ENCODE measurements around the gene MRPS14. TPM values are rescaled to one million over a fixed set of nuclear protein-coding genes. Genes with fewer than 3 reads are reported as not detected.
A peak's percentile ranks its signal among the peaks of the same experiment; 100 is the strongest.

Gene MRPS14
- total RNA-seq, 1 donor, result 13.5 TPM

DNA sequence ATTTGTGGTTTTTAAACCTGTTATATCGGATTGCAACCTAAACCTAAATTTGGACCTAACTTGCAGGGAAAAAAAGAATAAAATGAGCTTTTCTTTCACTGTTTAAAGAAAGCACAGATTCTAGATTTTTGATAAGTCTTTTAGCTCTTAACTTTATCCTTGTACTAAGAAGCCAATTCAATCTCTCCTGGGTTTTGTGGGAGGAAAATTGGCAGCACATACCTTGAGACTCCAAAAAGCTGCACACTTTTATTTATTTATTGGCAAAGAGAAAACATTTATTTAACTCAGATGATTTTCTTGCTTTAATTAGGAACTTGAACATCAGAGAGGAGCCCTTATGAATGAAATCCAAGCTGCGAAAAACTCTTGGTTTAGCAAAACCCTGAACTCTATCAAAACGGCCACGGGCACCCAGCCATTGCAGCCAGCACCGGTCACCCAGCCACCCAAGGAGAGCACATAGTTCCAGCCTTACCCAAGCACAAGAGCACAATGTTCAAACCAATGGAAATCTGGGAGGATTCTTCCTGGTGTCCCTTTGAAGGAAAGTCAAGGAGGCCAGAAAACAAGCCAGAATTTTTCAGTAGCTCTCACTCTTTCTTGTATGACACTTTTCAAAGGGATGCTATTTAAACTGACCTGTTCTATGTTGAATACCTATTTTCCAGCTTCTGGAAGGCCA, 33.5 kb downstream of the MRPS14 start:
- no peak for DNase-seq (ENCODE audit: low read depth in 2 of 3, low spot score in 2 of 3)

GRCh38 chr1:174988986-174989385, 34.2 kb downstream of the MRPS14 start:
- DNase-seq (ENCODE audit: low read depth in 2 of 3, low spot score in 2 of 3), result no peak

- DNase-seq (ENCODE audit: low read depth in 2 of 3, low spot score in 2 of 3), result no peak
These were observed 34.7 kb downstream of the MRPS14 start for GRCh38 chr1:174988539-174988938.

DNA sequence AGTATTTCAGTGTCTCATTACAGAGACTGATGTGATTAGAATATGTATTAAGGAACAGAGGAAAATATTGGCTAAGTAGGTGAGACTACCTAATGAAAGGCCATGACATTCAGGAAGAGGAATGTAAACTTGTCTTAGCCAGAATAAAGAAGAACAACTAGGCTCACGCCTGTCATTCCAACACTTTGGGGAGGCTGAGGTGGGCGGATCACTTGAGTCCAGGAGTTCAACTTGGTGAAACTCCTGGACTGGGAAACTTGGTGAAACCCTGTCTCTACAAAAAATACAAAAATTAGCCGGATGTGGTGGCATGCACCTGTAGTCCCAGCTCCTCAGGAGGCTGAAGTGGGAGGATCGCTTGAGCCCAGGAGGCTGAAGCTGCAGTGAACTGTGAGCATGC, 38.3 kb downstream of the MRPS14 start:
- no peak for DNase-seq (ENCODE audit: low read depth in 2 of 3, low spot score in 2 of 3)

DNA sequence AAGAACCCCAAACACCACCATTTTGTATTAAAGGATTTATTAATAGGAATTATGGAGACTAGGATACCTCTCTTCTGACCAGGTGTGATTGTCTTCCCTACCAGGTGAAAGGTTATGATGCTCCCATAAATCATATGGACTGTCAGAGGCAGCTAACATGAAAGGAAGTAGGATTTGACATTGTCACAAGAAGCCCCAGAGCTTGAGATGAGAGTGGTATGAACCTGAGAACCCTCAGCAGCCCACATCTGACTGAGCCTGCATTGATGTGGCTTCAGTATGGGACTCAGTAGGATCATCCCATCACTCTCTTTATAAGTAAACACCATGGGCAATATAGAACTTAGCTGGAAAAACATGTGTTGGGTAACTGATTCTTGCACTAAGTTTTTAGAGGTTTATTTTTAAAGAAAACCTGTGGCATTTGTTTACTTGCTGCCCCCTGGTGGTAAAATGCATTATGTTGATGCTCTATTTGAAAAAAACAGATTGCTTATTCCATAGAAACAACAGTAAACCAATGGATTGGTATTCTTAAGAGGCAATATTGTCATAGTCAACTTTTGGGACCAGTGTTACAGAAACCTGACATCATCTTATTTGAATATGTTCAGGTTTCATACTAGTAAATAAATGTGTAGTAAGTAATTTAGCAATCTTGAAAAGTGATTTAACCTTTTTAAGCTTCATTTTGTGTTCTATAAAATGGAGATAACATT, 40.1 kb downstream of the MRPS14 start:
- peak in 2 of 3 donors; percentile 44 to 83 for DNase-seq (ENCODE audit: low read depth in 2 of 3, low spot score in 2 of 3)

DNA sequence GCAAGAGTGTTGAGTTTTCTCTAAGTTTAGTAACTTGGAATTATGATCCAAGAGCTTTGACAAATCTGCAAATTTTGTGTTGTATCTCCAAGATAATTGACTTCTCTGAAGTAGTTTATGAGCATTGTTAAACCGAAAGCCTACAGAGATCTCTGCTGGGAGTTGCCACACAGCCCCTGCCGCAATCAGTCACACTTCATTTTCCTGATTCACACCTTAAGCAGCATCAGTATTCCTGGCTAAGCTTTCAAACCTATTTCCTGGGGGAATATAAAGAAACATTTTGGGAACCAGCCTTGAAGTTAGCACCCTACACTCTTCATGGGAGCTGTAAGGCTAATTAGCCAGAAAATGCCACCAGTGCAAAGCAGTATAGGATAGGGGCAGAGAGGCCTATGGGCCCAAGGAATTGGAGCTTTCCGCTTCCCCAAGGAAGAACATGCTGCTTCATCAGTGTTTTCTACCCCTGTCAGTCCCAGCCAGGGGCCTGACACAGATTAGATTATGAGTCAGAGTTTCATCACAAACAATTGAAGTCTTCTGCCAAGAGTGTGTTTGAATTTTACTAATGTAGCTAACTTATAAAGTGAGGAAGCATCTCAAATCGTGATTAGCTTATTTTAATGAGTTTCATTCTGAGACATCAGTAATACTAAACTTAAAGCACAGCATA, 46.7 kb downstream of the MRPS14 start:
- DNase-seq (ENCODE audit: low read depth in 2 of 3, low spot score in 2 of 3), result no peak

DNA sequence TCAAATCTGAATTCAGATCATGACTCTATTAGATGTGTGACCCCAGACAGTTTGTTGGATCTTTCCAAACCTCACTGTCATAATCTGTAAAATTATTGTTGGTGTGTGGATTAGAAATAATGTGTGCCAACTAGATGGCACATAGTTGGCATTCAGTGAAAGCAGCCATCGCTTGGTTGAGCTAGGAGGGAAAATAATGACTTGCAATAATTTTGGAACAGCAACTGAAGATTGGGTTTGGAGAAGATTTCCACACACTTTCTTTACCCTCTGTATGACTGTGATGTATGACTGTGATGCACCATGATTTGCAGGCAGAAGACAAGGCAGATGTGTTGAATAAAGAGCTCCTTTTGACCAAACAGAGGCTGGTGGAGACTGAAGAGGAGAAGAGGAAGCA, 47.5 kb downstream of the MRPS14 start:
- no peak for DNase-seq (ENCODE audit: low read depth in 2 of 3, low spot score in 2 of 3)

DNA sequence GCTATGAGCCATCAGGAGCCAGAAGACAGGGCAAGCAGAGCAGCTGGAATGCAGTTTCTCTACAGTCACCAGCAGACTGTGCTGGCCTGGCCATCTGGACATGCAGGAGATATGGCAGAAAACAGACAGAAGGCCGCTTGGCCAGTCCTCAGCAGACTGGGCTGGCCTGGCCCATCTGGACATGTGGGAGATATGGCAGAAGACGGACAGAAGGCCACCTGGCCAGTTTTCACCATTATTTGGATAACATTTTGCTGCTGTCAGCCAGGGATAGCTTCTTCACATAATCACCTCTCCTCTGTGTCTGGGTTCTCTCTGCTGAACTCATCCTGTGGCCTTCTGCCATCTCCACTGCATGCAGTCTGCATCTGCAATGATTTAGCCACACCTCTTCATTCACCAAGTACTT, 48.5 kb downstream of the MRPS14 start:
- no peak for DNase-seq (ENCODE audit: low read depth in 2 of 3, low spot score in 2 of 3)

GRCh38 chr1:174971902-174972301, 51.3 kb downstream of the MRPS14 start:
- no peak for DNase-seq (ENCODE audit: low read depth in 2 of 3, low spot score in 2 of 3)

DNA sequence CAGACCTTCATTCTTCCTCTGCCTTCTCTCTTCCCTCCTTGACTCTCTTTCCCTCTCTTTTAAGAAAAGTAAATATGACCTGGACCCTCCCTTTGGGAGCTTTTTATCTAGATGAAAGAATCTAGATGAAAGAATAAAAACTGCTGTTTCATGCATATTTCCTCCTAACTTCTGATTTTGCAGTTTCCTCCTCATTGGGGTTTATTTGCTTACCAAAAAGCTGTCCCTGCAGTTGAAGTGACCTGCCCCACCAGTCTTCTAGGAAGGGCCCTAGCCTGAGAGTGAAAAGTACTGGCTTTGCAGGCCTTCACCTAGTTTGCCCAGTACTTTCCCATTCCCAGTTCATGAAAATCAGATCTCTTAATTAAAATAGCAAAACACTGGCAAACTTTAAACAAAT, 51.8 kb downstream of the MRPS14 start:
- no peak for DNase-seq (ENCODE audit: low read depth in 2 of 3, low spot score in 2 of 3)

- no peak for DNase-seq (ENCODE audit: low read depth in 2 of 3, low spot score in 2 of 3)
These were observed 53.2 kb downstream of the MRPS14 start for GRCh38 chr1:174969977-174970376.

- DNase-seq (ENCODE audit: low read depth in 2 of 3, low spot score in 2 of 3), result peak in 2 of 3 donors; percentile 48 to 62
These were observed 54.4 kb downstream of the MRPS14 start for GRCh38 chr1:174968750-174969244.

DNA sequence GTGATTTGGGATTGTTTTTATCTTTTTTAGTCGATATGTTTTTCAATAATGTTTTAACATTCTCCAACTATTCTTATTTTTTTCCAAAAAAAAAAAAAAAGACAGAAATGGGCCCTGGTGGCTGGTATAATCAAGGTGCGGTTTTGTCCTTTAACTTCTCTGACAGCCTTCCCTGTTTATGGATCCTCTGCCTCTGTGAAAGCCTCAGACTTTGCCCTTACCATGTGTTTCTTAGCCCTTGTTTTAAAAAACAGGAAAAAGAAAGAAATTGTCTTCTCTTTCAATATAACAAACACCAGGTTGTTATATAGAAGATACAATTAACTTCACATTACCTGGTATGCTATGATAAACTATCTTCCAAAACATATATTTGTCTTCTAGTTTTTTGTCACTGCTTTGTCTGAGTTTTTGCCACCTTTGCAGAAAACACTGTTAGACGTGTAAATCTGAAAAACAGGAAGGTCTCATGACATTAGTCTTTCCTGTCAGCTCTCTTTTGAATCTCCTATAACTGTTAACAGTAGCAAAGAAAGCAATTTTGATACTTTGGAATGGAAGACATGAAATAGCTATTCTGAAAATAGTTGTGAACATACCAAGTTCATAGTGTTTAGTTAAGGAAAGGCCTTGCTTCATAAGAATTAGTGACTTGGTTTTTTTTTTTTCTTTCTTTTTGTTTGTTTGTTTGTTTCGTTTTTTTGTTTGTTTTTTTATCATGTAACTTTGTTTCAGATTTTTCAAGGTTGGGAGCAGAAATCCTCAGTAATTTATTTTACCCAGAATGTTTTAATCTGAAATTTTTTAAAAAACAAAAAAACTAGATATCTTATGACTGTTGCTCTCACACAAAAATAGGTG, 55.1 kb downstream of the MRPS14 start:
- DNase-seq (ENCODE audit: low read depth in 2 of 3, low spot score in 2 of 3), result peak in 1 of 3 donors; percentile 37

GRCh38 chr1:174966008-174966572, 57.1 kb downstream of the MRPS14 start:
- DNase-seq (ENCODE audit: low read depth in 2 of 3, low spot score in 2 of 3), result no peak

- DNase-seq (ENCODE audit: low read depth in 2 of 3, low spot score in 2 of 3), result peak in 1 of 3 donors; percentile 14
These were observed 57.7 kb downstream of the MRPS14 start for GRCh38 chr1:174965362-174966007.

DNA sequence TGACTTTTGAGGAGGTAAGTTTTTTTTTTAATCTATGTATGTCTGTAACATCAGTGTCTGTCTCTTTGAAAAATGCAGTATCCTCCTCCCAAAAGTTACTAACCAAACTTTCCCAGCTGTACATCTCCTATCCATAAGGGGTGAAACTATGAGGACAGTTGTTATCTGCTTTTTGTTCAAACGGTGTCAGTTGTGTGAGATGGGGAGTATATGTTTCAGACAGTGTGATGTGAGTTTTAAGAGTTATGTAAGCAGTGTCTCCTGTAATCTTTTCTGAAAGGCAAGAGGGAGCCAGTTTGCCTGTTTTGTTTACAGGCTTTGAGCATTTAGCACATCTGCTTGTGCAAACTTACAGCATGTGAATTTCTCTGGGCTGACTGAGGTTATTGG, 58.3 kb downstream of the MRPS14 start:
- peak in 1 of 3 donors; percentile 31 for DNase-seq (ENCODE audit: low read depth in 2 of 3, low spot score in 2 of 3)

GRCh38 chr1:174964261-174964971, 58.8 kb downstream of the MRPS14 start:
- DNase-seq (ENCODE audit: low read depth in 2 of 3, low spot score in 2 of 3), result peak; percentile 37 to 76 (median 51)

DNA sequence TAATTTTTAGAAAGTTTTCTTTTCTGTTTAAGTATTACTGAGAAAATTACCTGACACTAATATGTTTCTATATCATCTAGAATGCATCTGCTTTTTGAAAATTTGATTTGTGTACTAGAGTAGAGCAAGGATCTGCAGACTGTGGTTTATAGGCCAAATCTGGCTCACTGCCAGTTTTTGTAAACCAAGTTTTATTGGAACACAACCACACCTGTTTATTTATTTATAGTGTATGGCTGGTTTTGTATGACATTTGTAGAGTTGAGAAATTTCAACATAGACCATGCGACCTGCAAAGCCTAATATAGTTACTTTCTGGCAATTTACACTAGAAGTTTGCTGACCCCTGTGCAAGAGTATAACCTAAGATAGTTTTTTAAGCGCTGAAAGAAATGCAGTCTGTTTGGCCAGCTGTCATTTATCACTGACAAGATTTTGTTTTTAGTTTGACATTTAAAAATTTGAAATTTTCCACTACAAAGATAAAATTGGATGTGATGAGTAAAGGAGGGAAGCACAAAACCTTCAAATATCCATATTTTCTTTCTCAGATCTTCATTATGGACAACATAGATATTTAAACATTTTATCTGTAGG, 59.6 kb downstream of the MRPS14 start:
- DNase-seq (ENCODE audit: low read depth in 2 of 3, low spot score in 2 of 3), result no peak

Data from hematopoietic multipotent progenitor cell (in vitro differentiated cells).